AG08396 (cell line): ENCODE measurements around the gene USP40.
A peak's percentile ranks its signal among the peaks of the same experiment; 100 is the strongest.

Experiments
- DNase-seq: peaks from one replicate; pipeline ENCODE4 v3.0.0; 2012; ENCODE audit warnings: low spot score, mixed read lengths

USP40 gene

DNA sequence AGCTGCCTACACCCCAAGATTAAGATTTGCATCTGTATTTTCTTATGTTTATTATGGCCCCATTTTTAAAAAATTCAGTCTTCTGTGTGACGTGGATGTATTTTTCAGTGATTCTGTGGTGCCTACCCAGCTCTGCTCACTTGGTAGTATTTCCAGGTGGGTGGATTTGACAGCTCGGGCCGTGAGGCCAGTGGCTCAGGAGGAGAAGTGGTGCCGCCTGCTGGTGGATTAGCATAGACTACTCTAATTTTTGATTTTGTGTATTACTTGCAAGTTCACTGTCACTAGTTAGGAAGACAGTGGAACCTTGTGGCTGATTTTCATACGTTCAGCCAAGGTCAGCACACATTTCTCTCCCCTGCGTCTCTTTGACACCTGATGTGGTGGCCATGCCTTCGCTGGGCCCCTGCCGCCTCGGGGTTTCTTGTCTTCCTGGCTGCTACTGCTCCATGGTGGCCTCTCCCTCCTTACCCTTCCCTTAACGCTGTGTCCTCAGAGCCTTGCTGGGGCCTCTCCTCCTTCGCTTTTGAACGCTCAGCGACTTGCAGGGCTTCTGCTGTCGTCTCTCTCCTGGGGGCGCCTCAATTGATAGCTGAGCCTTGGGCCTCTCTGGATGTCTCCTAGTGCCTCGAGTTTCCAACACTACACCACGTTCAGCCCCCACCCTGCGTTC, 122.9 kb downstream of the USP40 start:
- peak; percentile 92 for DNase-seq

DNA sequence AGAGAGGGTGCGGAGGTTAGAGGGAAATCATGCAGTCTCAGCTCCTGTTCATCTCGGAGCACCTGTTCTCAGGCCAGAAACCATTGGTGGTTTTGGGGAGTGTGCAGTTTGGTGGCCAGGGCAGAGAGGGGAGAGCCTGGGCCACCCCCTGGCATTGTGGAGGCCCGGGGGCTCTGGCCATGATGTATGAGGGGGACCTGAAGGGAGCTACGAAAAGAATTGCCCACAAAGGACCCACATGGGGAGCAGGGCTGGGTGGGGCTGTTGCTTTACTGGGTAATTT, 124.6 kb downstream of the USP40 start:
- no peak for DNase-seq

DNA sequence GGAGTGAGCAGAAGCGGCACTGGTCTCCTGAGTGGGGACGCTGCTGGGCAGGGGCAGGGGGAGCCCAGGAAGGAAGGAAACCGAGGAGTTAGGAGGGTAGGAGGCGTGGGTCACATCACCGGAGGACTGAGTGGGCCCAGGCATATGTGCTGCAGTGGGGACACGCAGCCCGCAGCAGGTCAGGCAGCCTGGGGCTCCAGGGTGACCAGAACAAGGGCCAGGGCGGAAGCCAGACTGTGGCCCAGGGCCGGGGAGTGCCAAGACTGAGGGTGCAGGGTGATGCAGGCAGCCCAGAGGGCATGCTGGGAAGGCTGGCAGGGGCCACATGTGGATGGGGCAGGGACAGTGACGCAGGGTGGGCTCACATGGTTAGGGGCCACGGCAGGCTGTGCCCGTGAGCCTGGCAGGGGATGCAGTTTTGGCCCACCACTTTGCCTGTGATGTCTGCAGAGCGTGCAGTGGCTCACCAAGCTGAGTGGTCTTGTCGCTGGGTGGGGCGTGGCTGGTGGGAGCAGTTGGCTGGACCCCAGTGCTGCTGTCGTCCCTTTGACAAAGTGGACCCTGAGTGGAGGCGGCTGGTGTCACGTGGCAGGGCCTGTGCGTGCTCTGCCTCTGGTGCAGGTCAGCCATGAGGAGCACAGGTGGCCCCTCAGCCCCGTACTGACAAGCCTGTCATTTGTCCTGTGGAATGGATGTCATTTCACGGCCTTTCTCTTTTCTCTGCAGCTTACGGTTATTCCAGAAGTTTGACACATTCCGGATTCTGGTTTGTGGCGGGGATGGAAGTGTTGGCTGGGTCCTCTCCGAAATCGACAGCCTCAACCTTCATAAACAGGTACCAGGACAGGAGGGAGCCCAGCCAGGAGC, 125.2 kb downstream of the USP40 start:
- no peak for DNase-seq

DNA sequence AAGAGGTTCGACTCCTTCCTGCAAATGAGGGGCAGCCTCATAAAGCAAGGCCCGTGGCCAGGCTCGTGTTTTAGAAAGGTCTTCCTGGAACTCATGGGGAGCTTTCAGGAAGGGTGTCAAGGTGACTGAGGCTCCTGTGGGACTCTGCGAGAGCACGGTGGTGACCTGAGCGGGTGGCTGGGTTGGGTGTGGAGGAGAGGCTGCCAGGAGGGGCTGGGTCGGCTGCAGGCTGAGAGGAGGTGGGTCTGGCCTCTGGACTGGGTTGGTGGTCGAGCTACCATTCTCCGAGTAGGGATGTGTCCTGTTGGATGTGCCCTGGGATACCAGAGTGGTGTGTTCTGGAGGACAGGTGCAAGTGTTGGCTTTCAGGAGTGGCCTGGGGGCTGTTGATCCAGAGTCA, 125.9 kb downstream of the USP40 start:
- DNase-seq: no peak

DNA sequence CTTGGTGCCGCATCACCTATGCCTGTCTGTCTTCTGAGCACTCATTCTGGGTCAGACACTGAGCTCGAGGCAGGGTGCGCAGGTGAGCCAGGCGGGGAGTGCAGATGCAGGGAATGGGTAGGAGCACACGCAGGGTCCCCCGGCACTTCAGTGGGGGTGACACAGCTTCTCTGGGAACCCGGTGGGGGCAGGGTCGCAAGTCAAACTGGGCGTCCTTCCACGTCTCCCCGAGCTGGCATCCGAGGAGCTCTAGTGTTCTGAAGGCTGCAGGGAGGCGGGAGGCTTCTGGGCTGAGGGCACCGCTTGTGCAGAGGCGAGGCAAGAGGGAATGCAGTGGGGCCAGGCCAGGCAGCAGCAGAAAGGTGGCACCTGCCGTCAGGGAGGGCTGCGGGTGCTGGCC, 126.3 kb downstream of the USP40 start:
- no peak for DNase-seq

DNA sequence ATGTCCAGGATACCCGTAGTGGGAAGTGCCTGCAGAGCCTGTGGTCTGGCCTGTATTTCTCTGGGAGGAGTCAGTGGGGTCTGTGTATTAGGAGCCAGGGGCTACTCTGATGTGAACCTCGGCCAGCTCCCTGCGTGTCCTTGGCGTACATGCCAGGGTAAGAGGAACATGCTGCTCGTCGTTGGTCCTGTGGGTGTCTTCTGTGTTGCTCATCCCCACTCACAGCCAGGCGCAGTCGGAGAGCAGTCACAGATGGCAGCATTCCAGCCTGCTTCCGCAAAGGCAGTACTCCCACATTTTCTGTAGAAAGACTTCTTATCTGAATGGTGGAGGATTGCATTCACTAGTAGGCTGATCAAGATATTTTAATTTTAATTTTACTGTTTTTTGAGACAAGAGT, 127.4 kb downstream of the USP40 start:
- DNase-seq: no peak

DNA sequence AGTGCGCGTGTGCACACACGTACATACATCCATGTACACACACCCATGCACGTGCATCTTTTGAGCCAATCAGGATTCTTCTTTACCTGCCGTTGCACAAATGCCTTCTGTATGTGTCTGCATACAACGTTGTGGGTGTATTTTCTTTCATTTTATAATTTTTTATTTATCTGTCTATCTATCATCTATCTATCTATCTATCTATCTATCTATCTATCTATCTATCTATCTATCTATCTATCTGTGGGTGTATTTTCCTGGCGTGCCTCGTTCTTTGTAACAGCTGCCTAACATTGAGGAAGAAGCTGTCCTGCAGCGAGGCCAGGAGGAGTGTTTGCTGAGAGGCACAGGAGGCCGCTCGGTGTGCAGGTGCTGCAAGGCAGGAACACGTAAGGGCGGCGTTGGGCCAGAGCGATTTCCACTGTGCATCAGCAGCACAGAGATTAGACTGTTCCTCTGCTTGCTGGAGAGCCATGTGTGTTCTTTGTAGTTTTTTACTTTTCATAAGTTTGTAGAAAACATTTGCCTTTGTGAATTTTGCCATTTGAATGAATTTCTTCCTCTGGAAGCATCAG, 127.9 kb downstream of the USP40 start:
- DNase-seq: no peak

DNA sequence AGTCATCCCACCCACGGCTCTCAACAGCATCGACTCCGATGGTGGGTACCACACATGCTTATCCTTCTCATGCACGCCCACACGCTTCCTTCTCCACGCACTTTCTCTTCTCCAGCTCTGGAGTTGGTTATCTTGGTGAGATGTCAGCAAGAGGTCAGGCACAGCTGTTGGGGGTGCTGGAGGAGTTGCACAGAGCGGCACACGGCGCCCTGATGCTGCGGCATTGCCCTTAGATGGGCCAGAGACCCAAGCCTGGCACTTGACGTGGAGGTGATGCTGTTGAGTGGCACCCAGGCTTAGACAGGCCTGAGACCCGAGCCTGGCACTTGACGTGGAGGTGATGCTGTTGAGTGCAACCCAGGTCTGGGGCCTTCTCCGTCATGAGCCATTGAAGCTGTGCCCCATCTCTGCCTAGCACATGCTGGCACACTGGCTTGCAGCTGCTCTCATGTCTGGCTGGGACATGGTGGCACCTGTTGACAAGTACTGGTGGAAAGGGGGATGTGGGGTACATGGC, 129.1 kb downstream of the USP40 start:
- no peak for DNase-seq

DNA sequence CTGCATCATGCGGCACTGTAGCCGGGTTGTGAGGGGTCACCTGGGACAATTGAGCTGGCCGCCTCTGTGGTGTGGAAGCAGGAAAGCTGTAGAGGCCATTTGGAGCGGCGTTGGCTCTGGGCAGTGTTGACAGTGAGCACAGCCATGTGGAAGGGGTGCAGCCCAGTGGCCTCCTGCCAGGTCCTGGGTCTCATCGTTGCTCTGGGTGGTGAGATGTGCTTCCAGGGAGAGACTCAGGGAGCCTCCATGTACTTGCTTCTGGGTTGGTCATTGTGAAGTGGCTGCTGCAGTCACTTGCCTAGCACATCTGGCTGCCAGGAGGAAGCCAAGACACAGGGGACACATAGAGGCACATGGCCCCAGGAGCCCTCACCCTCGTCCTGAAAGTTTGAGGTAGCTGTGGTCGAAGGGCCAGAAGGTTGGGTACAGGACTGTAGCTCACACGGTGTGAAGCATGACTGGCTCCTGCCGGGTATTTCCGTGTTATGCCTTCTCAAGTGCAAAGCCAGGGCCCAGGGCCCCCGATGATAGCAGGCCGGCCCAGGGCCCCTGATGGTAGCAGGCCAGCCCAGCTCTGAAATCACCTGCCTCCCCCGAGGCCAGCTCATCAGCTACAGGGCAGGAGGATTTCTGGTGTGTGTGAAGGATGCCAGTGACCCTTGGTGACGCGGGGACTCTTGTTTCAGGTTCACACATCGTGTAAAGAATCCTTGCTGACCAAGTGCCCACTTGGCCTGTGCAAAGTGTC, 129.7 kb downstream of the USP40 start:
- no peak for DNase-seq

DNA sequence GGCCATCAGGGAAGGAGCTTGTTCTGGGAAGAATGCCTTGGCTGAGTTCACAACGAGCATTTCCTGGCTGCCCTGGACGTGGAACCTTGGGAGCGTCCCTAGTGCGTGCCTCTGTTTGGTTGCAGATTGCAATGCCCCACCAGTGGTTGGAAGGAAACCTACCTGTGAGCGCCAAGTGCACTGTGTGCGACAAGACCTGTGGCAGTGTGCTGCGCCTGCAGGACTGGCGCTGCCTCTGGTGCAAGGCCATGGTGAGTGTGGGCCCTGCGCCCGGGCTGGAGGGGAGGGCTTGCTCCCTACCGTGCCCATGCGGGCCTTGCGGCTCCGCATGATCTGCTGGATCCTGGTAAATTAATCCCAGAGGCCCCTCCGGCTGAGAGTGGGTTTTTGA, 130.4 kb downstream of the USP40 start:
- no peak for DNase-seq

DNA sequence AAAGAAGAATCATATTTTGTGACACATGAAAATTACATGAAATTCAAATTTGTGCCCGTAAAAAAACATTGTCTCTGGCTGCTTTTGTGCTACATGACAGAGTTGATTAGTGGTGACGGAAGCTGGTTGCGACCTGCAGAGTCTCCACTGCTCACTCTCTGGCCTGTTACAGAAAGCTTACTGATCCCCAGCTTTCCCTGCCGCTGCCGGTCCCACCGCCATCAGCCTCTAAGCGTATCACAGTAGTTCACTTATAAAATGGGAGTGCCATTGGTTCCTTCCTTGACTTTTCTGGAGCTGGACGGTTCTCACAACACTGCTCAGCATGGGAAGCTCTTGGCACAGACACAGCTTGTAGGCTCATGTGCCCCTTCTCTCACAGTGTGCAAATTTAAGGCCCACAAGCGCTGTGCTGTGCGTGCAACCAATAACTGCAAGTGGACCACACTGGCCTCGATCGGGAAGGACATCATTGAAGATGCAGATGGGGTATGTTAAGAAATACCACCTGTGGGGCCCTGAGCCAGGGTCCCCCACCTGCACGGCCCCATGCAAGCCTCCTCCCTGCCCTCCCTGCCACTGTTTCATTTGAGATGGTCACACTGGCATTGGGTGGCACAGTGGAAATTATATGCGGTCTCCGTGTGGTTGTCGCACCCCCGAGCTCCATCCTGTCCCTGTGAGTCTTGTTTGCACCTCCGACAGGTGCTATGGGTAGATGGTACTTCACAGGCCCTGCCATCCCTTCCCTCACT, 131.0 kb downstream of the USP40 start:
- no peak for DNase-seq

DNA sequence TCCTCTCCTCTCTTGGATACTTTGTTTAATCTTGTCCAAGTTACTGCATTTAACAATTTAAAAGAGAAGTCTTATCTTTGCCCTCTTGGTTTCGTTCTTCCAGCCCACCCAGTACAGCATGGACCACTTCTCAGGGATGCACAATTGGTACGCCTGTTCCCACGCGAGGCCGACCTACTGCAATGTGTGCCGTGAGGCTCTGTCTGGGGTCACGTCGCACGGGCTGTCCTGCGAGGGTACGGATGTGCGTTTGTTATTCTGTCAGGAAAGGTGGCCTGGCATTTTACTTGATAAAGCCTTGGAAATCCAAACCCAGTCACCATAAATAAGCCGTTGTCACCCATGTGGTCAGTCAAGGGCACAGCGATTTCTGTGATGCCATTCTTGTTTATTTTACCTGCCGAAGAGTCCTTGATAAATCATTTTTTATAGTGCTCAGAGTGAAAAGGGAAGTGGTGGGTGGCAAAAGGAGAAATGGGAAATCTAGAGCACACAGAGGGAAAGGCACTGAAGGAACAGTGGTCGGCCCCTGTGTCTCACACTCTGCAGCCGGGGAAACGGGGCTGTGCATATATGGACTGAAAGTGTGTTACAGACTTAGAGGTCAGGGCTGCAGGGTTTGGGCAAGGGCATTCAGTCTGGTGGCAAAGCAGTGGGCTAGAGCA, 131.8 kb downstream of the USP40 start:
- DNase-seq: no peak

DNA sequence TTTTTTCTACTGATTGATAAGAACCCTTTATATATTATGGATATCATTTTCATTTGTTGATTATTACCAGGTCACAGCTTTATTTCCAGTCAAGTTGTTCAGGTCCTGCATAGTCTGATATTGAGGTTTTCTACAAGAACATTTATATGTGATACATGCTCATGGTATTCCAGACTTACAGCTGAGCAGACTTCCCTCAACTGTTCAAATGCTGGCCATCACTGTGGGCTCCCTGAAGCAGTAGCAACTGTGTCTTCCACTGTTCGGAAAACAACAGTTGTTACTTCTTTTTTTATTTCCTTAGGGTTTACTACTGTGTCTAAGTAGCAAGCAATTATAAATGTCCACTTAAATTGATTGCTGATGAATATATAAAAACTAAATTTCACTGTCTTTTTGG, 132.8 kb downstream of the USP40 start:
- DNase-seq: no peak

DNA sequence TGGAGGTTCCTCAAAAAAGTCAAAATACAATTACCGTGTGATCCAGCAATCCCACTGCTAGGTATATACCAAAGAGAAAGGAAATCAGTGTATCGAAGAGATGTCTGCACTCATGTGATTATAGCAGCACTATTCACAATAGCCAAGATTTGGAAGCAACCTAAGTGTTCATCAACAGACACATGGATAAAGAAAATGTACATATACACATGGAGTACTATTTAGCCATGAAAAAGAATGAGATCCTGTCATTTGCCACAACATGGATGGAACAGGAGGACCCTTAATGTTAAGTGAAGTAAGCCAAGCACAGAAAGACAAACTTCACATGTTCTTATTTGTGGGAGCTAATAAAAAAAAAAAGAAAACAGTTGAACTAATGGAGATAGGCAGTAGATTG, 133.6 kb downstream of the USP40 start:
- DNase-seq: no peak

DNA sequence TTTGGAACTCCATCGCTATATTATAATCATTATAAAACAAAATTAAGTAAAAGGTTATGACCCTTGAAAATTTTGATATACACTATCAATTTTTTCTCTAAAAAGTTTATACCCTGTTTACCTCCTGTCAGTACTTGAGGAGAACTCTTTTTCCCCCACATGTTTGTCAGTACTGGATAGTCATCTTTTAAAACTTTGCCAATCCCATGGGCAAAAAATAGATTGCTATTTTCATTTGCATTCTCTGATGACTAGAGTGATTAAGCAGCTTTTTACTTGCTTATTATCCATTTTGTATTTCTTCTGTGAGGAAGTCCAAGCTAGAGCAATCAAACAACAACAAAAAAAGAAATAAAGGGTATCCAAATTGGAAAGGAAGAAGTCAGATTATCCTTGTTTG, 135.9 kb downstream of the USP40 start:
- DNase-seq: no peak

DNA sequence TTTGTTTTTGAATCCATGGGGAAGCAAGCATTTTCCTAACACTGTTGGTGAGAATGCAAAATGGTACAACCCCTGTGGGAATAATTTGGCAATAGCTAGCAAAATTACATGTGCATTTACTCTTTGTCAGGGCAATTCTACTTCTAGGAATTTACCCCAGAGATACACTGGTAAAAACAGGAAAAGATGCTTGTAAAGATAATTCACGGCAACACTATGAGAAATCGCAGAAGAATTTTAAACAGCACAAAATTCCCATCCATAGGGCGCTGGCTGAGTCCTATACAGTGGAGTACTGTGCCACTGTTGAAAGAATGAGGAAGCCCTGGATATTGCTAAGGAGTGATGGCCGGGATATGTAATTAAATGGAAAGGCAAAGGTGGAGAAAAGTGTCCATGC, 136.5 kb downstream of the USP40 start:
- no peak for DNase-seq

DNA sequence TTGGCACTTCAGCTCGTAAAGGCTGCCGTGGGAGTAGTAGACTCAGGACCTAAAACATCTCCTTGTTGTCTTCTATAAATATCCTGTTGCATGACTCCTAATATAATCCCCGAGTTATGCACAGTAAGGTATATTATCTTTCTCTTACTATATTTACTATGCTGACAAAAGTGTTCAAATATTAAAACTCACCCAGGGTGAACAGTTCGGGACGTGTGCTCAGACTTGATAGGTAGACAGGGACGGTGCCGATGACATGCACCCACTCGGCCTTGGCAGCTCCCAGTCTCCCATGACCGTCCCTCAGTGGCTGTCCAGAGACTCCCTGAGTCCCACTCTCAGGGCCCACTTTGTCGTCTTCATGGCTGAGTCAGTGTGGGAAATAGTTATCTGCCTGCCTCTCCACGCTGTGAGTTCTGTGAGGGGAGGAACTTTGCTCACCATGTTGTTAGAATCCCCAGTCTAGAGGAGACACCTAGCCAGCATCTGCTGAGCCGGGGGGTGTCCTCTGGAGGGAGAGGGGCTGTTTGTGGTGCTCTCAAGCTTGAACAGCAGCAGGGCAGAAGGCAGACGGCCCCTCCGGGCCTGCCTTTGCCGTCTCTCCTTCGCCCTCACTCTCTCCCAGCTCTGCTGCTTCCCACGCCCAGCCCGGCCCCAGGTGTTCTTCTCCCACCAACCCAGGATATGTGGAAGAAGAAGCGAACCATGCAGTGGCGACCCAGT, 137.2 kb downstream of the USP40 start:
- DNase-seq: no peak

DNA sequence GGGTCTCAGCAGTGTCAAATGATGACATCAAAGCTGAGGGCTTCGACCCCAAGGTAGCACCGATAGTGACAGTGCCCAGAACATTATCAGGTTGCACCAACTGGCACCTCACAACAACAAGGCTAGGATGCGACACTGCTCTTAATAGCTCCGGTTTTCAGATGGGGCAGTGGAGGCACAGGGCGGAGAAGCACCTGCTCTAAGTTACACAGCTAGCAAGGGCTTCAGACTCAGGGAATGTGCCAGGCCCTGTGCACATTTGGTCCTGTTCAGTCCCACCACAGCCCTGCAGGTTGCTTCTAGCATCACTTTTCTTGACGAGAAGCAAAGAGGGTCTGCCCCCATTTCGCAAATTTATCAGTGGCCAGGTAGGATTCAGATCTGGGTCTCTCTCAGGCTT, 138.1 kb downstream of the USP40 start:
- no peak for DNase-seq

DNA sequence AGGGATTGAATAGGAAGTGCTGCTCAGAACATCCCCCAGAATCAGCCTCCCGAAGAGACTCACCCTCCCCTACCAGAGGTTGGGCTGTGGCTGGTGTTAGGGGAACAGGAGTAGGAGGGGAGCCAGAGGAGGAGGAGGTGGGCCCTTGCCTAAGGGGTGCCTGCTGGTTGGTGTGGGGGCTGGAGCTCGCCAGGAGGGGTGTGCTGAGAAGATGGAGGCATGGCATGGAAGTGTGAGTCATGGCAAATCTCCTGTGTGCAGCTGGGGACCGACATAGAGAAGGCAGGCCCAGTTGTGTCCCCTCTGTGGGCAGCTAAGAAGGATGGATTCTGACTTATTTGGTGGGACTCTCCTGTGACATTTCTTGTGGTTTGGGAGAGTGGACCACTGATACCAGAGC, 138.6 kb downstream of the USP40 start:
- no peak for DNase-seq

DNA sequence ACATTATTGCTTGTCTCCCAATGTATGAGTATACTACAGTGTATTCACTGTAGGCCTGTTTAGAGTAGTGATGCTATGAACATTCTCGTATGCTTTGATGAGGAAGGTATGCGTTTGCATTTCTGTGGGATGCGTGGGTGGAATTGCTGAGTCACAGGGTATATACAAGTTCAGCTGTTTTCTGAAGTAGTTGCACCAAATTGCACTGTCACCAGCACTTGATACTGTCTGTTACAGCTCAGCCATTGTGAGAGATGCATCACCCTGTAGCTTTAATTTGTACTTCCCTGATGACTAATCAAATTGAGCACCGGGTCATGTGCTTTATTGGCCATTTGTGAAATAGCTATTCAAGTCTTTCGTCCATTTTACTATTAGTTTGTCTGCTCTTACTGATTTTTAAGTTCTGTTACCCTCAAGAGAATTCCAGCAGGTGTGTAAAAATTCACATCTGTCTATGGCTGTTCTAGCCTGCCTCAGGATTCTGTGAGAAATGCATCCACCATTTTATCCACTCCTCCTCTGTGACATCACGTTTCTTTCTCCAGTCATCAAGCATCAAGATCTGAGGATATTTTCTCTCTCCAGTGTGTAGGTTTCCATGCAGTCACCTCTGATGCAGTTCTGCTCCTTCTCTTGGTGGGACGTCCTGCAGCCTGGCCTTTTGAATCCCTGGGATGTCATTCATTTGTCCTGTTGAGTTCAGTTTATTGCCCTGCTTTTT, 139.8 kb downstream of the USP40 start:
- peak; percentile 61 for DNase-seq
